Activated CD4-positive, alpha-beta T cell treated with anti-CD3 and anti-CD28 coated beads, Interleukin-2, amount 50 U/mL, for 48 hours (primary cell): ENCODE data around the gene HDAC7.
A peak's percentile ranks its signal among the peaks of the same experiment; 100 is the strongest.

Experiments used
- DNase-seq, 2 experiments: peaks; one replicate each; pipeline ENCODE4 v3.0.0-alpha.2; 2020

The HDAC7 gene

DNA sequence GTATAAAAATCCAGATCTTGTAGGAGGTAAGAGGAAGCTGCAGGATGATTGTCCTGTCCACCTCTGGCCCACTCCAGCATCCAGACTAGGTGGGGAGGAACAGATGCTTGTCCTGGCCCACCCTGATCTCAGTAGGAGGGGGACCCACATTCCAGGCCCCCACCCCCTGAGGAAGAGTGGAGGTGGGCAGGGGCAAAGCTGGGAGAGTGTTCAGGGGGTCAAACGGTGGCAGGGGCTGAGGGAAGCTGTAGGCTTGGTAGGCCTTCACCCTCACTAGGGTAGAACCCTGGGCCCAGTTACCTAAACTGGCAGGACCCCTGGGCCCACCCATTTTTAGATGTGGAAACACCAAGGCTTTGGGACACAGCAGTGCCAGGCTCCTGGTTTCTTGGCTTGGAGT, 42.6 kb downstream of the HDAC7 start:
- no peak for DNase-seq

- DNase-seq, result no peak
These were observed 43.1 kb downstream of the HDAC7 start for GRCh38 chr12:47776471-47777143.

- no peak for DNase-seq
These were observed 44.4 kb downstream of the HDAC7 start for GRCh38 chr12:47775100-47775911.

DNA sequence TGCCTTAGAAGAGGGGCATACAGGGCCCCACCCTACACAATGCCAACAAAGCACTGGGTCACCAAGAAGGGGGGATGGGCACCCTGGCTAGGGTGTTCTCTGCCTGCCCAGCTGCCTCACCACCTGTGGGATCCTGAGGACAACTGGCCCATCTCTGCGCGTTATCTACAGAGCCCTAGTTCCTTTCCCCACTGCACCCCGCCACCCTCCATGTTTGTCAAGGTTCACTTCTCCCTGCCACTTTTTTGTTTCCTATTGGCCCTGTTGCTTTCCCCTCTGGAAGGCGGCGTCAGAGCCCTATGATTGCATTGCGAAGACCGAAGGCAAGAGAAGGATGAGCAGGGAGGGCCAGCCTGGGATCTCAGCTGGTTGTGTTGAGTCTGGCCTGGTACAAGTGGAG, 45.0 kb downstream of the HDAC7 start:
- DNase-seq, result no peak

DNA sequence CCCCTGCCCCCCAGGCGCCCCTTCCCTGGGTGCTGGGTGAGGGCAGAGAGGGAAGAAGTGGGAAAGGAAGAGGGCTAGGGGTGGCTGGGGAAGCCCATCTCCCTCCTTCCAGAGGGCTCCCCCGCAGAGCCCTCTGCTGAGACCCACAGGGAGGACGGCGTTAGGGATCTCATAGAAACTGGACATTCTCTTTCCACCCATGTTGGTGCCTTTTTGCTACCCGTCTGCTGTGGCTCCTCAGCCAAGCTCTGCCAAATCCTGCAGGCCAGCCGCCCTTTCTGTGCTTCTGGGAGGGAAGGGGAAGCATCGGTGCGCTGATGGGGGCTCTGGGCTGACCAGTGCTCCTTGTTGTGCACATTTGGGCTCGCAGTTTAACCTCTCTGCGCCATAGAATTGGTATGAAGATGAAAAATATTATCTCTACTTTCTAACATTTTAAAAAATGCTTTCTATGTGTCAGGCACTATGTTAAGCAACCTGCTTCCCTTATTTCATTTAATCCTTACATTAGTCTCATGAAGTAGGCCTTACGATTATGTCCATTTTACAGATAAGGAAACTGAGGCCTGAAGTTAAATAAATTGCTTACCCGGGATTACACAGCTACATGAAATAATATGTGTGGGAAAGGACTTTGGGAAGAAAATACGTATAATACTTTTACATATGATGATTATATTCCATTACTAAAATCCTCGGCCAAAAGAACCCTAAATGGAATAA, 45.7 kb downstream of the HDAC7 start:
- no peak for DNase-seq

GRCh38 chr12:47773062-47773857, 46.4 kb downstream of the HDAC7 start, which contains the start of gene SLC48A1:
TSS of gene SLC48A1 (plus strand) at chr12:47773238. CDS start at chr12:47773305, 67 bp downstream.
- peak; percentile 67 to 74 for DNase-seq

DNA sequence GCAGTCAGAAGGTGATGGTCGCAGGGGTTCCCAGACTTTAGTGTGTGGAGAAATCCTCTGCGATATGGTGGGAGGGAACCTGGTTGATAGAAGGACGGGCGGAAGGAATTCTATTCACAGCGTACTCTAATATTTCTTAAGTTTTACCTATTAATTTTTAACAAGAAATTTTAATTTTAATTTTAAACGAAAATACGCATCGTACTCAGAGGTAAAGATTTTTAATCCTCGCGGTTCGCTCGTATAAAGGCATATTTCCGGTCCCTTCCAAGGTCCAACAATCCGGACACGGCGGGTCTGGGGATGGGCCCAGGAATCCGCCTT, 47.0 kb downstream of the HDAC7 start:
- DNase-seq, result no peak

DNA sequence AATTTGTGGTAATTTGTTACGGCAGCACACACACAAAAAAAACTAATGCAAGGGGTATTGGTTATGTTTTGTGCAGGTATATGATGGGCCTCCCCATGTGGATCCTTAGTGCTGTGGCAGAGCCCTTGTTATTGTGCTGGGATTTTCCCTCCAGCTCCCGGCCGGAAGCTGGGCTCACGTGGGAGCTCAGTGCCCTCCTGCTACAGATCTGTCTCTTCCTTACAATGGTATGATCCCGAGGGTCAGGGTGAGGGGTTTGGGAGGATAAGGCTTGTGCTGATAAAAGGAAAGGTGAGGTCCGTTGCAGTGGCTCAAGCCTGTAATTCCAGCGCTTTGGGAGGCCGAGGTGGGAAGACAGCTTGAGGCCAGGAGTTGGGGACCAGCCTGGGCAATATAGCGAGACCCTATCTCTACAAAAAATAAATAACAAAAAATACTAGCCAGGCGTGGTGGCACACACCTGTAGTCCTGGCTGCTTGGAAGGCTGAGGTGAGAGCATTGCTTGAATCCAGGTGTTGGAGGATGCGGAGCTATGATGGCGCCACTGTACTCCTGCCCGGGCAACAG, 47.5 kb downstream of the HDAC7 start:
- DNase-seq, result no peak

DNA sequence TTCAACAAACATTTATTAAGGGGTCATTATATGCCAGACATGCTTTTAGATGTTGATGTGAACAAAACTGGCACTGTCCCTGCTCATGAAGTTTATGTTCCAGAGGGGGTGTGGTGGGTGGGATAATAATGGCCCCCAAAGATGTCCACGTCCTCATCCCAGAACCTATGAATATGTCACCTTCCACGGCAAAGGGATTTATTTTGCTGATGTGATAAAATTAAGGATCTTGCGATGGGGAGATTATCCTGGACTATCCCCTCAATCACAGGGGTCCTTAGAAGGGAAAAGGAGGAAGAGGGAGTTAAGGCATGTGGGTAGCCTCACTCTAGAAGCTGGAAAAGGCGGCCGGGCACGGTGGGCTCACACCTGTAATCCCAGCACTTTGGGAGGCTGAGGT, 48.4 kb downstream of the HDAC7 start:
- no peak for DNase-seq

DNA sequence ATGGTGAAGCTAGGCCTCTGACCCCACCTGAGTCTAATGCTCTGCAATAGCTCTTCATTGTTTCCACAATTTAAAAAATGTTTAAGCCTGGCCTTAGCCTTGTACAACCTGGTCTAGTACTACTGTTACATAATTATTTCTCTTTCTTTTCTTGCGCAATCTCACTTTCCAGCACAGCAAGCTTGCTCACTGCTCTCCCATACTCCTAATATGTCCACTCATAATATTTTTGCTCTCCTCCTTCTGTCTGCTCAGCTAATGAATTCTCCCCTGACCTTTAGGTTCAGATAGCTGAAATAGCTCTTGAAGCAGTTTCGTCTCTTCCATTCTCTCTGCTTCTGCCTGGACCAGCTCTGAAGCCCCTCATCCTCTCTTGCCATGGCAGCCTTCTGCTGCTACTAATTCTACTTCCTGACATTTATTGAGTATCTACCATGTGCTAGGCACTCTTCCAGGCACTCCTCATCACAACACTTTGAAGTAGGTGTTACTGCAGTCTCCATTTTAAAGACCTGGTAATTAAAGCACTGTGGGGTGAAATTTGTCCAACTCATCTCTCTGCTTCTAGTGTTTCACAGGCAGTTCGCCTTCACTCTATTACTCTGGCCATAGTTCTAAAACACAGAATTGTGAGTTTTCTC, 49.5 kb downstream of the HDAC7 start:
- no peak for DNase-seq

DNA sequence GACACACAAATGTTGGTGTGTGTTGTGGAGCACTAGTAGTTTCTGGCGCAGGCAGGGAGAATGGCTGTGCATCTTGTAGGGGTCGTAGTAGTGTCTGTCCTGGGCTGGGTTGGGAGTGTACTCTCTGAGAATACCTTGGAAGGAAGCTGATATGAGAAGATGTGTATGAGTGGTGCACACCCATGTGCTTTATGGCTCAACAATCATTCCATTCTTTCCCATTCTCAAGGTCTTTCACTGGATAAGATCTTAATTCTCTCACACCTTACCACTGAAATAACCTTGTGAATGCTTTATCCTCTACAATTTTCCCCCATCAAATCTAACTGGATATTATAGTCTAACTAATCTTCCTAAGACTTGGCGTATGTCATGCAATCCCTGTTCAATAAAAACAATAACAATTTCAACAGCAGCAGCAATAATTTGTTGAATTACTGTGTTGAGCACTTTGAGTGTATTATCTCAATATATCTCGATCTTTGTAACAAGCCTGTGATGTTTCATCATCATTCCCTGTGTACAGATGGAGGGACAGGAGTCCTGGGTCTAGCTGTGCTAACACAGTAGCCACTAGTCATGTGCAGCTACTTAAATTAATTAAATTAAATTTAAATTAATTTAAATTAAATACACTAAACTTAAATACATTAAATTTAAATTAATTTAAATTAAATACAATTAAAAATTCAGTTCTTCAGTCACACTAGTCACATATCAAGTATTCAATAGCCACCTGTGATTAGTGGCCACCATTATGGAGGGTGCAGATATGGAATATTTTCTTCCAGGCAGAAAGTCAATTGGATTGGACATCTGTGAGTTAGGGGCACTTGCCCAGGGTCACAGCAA, 50.2 kb downstream of the HDAC7 start:
- DNase-seq, result no peak

DNA sequence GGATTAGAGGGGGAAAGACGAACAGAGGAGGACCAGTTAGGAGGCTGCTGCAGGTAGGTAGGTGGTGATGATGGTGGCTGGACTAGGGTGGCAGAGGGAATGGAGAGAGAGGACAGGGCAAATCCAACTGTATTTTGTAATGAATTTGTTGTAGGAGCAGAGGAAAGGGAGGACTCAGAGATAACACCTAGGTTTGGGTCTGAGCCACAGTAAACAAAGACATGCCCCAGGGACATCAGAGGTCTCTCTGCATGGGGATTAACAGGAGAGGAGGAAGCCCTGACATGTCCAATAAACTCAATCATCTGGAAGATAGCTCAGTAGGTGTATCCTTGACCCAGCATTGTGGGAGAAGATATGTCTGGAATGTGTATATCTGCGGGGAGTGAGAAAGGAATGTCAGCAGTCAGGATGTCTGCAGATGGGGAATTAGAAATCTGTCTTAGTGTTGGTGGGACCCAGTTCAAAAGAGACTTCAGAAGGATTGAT, 51.3 kb downstream of the HDAC7 start:
- no peak for DNase-seq

DNA sequence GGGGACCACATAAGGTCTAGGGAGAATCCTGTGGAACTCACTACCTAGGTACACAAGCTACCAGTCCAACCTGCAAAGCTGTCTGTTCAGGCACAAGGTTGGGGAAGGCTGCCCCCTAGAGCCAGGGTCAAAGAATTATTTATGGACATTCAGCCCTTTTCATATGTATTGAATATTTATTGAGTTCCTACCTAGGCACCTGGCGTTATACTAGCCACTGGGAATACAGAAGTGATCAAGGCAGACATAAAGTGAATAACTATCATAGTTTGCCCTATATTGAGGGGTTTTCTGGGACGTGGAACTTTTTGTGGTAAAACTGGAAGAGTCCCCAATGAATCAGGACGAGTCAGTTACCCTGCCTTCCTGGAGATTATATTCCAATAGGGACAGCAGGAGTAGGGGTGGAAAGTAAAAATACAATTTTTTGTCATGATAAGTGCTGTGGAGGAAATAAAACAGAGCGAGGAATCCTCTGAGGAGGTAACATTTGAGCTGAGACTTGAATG, 52.4 kb downstream of the HDAC7 start:
- peak; percentile 80 to 83 for DNase-seq

- no peak for DNase-seq
These were observed 53.0 kb downstream of the HDAC7 start for GRCh38 chr12:47766502-47767215.

- no peak for DNase-seq
These were observed 56.0 kb downstream of the HDAC7 start for GRCh38 chr12:47763481-47764346.

GRCh38 chr12:47762850-47763465, 56.7 kb downstream of the HDAC7 start:
- no peak for DNase-seq

DNA sequence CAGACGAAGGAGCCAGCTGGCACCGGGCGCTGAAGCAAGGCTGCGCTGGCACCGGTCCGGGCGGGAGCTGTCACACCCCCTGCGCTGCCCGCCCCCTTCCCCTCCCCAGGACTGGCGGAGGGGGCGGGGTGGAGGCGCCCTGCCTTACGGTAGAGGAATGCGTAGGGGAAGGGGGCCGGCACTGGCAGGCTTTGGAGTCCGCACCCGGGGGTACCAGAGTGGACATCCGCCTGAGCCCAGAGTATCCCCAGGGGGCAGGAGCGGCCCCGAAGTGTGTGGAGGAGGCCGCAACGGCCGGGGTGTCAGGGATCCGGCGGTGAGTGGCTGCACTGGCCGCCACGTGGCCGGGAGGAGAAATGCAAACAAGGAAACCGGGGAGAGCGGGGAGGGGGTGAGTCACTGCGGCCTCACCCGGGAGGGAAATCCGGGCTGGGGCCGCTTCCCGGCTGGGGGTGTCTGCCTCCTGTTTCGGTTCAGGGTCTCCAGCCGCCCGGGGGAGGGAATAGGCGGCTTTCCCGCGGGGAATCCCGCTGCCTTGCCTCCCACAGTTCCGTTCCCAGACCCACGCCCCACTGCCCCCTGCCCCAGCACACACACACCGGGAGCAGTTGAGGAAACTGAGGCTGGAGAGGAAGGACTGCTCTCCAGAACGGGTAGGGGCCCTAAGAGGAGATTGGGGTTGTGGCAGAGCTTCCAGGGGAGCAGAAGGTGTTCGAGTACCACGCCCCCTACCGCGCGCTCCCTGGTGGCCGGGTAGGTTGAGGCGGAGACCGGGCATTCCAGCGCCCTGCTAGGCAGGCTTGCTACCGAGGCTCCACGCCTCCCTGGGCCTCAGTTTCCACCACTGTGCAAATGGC, 60.6 kb downstream of the HDAC7 start, which contains the start of gene RAPGEF3:
TSS of gene RAPGEF3 (minus strand) at position 47 of the 857 bp plus-strand sequence. CDS start 324 bp downstream, outside the sequence.
- DNase-seq, result peak; percentile 73 to 80

DNA sequence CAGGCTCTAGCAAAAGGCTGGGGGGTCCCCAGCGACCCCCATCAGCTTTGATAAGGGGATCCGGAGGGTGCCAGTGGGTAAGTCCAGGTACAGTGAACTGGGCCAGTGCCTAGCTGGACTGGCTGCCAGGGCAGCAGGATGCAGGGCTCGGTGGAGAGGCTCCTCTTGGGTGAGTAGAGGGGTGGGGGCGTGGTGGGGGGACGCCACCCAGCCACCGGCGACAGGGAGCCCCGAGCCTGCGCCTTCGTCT, 61.2 kb downstream of the HDAC7 start:
- no peak for DNase-seq
